ENCODE results near the gene UBAP1L. TPM values are rescaled to one million over a fixed set of nuclear protein-coding genes. Genes with fewer than 3 reads are reported as not detected.
"Not testable (repeated sequence)": the region's sequence is repeated elsewhere in the genome, so short reads cannot be mapped to it uniquely, and the experiment has no call there.

UBAP1L gene
- total RNA-seq, 8 experiments from 2014 or later: 1.5 to 5.6 (median 3.9) TPM

DNA sequence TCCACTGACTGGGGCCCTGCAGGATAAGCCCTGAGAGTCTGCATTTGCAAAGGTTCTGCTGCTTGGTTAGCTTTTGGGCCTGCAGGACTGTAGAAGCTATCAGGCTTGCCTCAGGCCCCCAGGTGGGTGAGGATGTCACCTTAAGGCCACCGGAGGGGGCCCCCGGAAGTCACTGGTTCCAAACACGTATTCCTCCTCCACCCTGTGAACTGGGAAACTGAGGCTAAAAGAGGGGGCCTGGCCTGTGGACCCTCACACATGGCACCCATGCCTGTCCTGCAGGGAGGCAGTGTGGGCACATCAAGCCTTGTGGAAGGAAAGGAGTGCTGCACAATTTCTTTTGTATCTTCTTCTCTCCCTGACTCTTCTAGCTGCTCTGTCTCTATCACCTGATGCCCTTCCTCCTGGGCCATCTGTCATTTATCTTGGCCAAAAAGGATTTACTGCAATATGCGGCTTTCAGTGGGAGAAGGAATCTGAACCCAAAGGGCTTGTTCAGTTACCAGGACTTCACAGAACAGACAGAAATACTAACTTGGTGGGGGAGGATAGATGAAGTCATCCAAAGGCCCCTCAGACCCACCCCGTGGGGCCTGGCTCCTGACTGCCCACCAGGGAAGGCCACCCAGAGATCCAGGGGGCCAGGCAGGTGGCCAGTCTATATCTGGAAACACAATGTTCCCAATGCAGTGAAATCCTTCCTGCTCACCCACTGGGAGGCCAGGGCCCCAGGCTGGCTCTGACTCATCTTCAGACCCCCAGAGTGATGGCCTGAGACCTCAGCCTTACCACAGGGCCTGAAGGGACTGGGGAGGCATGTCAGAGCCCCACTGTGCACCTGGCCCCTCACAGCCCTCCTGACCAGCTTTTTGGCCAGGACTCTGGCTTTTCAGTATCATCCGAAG is 18.3 kb downstream of the UBAP1L start:
- H3K27ac ChIP-seq: no peak overlapping the region
- in situ Hi-C loops (cut with MboI; ENCODE audit: low pct_unique_long_range_greater_than_20kb in 2 of 9, low sequenced_read_pairs in 9 of 9, unreplicated experiment in 9 of 9): no loop called here
- H3K4me3 ChIP-seq: no peak overlapping the region
- H3K4me1 ChIP-seq (replicated peaks in 1 of 2): no peaks in the 10 kb centered on the region
- WGBS, 10 experiments: 73 to 100% (median 100%) methylated on average over 1 to 3 of the region's 6 CpGs; no CpG with 5 or more reads in 5 of the 10 experiments
- no peak for ATAC-seq (replicated peaks in 6 of 8)

DNA sequence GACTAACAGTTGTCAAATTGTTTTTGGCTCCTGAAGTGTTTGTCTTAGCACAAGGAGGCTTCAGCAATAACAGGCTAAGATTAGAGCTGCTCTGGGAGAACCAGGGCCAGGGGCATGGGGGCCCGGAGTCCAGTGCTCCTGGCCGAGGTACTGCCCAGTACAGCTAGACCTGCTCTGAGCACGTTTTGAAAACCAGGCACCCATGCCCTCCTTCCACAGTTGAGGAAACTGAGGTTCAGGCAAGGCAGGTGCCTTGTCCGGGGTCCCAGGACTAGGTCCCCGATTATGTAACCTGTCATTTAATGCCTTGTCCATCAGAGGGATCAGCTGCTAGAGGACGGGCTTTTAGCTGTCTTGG is 19.3 kb downstream of the UBAP1L start:
- Histone ChIP-seq H3K27ac (no peak overlapping the region), H3K4me1 (replicated peaks in 1 of 2) (no peaks in the 10 kb centered on the region), H3K4me3 (no peak overlapping the region)
- ATAC-seq (replicated peaks in 6 of 8): no peak
- WGBS, 10 experiments: 80 to 100% (median 98%) methylated on average over 1 to 5 of the region's 6 CpGs; no CpG with 5 or more reads in 4 of the 10 experiments
- in situ Hi-C loops (cut with MboI; ENCODE audit: low pct_unique_long_range_greater_than_20kb in 2 of 9, low sequenced_read_pairs in 9 of 9, unreplicated experiment in 9 of 9): no loop called here

DNA sequence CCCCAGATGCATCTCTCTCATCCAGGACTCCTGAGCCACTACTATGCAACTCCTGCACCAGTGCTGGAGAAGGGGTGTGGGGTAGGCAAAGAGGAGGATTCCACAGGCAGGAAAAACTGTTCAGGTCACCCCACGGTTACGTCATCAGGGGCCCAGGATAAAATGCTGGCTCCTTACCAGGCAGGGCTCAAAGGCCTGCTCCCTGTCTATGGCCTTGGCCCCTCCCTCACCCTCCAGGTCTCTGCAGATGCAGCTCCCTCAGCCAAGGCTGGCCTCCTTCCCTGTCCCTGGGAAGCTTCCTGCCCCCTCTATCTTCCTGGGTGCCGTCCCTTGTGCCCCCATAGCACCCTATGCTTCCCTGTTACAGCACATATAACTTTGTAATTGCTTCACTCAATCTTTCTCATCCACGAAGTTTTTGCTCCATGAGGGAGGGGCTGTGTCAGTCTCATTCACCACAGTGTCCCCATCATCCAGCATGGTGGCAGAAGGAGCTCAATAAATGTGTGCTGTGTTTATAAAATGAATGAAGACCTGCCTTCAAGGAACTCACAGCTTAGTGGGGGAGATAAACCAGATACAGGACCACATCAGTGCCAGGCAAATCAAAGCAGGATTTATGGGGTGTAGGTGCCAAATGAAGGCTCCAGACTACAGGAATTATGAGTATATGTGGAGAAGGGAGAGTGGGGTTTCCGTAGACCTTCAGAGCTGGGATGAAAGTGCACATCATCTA is 19.8 kb downstream of the UBAP1L start:
- ATAC-seq (replicated peaks in 6 of 8): peak in 2 of 8 experiments; percentile 16 to 24
- Histone ChIP-seq H3K4me3 (no peak overlapping the region), H3K27ac (no peak overlapping the region), H3K4me1 (replicated peaks in 1 of 2) (no peaks in the 10 kb centered on the region)
- WGBS, 10 experiments: 0 to 100% (median 56%) methylated on average over 1 to 3 of the region's 5 CpGs; no CpG with 5 or more reads in 2 of the 10 experiments
- in situ Hi-C loops (cut with MboI; ENCODE audit: low pct_unique_long_range_greater_than_20kb in 2 of 9, low sequenced_read_pairs in 9 of 9, unreplicated experiment in 9 of 9): no loop called here

DNA sequence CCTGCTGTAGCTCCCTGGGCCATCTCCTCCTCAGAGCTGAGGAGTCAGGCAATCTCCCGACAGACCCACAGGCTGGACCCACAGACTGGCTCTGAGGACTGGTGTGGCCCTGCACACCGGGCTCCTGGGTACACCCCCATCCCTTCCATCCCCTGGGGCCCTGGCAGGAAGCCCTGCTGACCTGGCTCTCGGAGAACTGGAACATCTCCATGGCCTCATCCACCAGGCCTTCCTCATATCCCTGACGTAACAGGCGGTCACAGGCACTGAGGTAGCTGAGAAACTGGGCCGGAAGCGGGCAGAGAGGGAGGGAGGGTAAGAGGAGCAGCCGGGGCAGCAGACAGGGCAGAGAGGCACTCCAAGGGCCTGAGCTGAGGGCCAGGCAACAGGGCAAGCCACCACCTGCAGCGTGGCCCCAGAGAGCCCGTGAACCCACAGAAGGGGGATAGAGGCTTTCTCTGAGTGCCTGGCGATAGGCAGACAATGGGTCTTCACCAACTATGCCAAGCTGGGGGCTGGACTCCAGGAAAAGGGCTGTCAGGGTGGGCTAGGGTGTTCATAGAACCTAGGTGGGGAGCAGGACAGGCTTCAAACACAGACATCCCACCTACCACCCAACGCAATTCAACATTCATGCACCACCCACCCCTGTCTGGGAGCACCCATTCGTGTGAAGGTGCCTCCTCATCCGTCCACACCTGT is 20.6 kb downstream of the UBAP1L start:
- WGBS, 10 experiments: 80 to 100% methylated on average over 1 of the region's 14 CpGs; no CpG with 5 or more reads in 8 of the 10 experiments
- ATAC-seq (replicated peaks in 6 of 8): peak in 3 of 8 experiments; percentile 6 to 31 (median 17)
- Histone ChIP-seq H3K27ac (no peak overlapping the region), H3K4me1 (replicated peaks in 1 of 2) (peaks cover 0 to under 1% of the 10 kb centered on the region in 2 donors), H3K4me3 (no peak overlapping the region)
- in situ Hi-C loops (cut with MboI; ENCODE audit: low pct_unique_long_range_greater_than_20kb in 2 of 9, low sequenced_read_pairs in 9 of 9, unreplicated experiment in 9 of 9): no loop called here

DNA sequence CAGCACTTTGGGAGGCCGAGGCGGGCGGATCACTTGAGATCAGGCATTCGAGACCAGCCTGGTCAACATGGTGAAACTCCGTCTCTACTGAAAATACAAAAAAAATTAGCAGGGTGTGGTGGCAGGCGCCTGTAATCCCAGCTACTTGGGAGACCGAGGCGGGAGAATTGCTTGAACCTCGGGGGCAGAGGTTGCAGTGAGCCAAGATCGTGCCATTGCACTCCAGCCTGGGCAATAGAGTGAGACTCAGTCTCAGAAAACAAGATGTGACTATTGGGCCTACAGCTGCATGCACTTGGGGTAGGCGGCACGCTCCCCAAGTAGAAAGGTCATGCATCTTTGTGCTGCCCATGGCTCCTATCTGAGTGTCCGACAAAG is 21.2 kb downstream of the UBAP1L start:
- H3K4me3 ChIP-seq; H3K27ac ChIP-seq; ATAC-seq (replicated peaks in 6 of 8); H3K4me1 ChIP-seq (replicated peaks in 1 of 2); in situ Hi-C loops (cut with MboI; ENCODE audit: low pct_unique_long_range_greater_than_20kb in 2 of 9, low sequenced_read_pairs in 9 of 9, unreplicated experiment in 9 of 9): not testable (repeated sequence)
- 67 to 94% (median 94%) methylated on average over 1 to 7 of the region's 13 CpGs; no CpG with 5 or more reads in 7 of the 10 experiments for WGBS, 10 experiments

DNA sequence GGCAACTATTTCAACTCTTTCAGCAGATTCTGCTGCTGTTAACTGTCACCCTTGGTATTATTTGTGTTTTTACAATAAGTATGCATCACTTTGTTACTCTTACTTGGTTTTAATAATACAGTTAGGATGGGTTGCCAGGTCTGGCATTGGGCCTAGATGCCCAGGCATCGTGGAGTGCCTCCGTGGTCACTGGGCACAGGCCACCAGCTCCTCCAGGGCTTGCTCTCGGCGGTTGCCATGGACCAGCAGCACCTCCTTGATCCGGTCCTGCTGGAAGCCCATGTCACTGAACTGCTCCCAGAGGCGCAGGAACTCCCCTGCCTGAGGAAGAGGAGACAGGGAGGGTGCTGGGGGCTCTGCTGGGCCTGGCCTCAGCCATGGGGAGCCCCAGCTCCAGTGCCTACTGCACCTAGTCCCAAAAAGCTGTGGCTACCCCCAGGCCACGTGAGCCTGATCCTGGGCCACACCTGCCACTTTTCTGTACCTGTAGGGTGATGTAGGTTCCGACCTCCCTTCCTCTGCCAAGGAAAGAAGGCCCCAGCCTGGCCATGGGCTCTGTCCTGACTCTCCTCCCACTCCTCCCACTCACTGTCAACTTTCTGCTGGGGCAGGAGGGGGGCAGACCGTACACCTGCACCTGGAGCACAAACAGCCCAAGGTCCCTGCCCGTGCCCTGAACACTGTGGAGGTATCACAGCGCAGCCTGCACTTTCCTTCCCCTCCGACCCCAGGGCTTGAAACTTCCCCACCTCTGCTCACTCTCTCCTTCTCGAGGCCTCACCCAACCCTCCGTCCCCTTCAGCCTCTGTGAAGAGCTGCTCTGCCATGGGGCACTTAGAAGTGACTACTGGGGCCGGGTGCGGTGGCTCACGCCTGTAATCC is 21.8 kb downstream of the UBAP1L start:
- Histone ChIP-seq H3K4me3 (no peak overlapping the region), H3K27ac (no peak overlapping the region), H3K4me1 (replicated peaks in 1 of 2) (peaks cover 0 to 4% of the 10 kb centered on the region in 2 donors)
- in situ Hi-C loops (cut with MboI; ENCODE audit: low pct_unique_long_range_greater_than_20kb in 2 of 9, low sequenced_read_pairs in 9 of 9, unreplicated experiment in 9 of 9): no loop called here
- WGBS, 10 experiments: 40 to 100% (median 80%) methylated on average over 1 to 6 of the region's 17 CpGs; no CpG with 5 or more reads in 3 of the 10 experiments
- ATAC-seq (replicated peaks in 6 of 8): peak in 2 of 8 experiments; percentile 6 to 38

DNA sequence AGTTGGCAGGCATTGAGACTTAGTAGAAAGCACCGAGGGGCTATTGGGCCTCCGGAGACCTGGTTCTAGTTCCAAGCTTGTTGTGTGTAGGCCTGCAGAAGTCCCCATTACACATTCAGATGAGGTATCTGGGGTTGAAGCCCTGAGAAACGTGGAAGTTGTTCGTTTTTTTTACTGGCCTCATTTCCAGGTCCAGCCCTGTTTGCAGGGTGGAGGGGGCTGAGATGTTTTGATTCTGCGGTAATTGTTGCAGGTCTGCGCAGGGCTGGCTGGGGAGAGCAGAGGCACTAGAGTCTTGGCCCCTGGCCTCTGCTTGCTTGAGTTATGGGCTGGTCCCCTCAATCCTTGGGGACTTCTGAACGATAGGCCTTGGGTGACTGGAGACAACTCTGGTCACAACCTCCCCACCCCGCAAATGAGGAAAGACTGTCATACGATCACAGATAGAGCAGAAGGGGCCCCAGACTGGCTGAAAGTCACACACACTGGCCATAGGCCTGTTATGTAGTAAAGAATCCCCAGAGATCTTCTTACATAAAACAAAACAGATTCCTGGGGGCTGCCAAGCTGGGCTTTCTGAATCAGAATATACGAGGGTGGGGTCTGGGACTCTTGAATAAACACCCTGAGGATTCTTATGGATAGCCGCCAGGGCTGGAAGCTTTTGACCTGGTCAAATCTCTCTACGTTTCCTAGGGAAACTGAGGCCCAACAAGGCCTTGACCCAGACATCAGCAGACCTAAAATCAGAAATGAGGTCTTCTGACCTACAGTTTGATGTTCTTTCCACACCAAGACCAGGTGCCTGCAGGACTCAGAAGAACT is 22.8 kb downstream of the UBAP1L start:
- peak in 1 of 8 experiments; percentile 33 for ATAC-seq (replicated peaks in 6 of 8)
- Histone ChIP-seq H3K4me3 (no peak overlapping the region), H3K4me1 (replicated peaks in 1 of 2) (peaks cover 0 to 4% of the 10 kb centered on the region in 2 donors), H3K27ac (no peak overlapping the region)
- in situ Hi-C loops (cut with MboI; ENCODE audit: low pct_unique_long_range_greater_than_20kb in 2 of 9, low sequenced_read_pairs in 9 of 9, unreplicated experiment in 9 of 9): no loop called here
- WGBS, 10 experiments: 17 to 87% (median 69%) methylated on average over 1 to 8 of the region's 12 CpGs; no CpG with 5 or more reads in 2 of the 10 experiments

DNA sequence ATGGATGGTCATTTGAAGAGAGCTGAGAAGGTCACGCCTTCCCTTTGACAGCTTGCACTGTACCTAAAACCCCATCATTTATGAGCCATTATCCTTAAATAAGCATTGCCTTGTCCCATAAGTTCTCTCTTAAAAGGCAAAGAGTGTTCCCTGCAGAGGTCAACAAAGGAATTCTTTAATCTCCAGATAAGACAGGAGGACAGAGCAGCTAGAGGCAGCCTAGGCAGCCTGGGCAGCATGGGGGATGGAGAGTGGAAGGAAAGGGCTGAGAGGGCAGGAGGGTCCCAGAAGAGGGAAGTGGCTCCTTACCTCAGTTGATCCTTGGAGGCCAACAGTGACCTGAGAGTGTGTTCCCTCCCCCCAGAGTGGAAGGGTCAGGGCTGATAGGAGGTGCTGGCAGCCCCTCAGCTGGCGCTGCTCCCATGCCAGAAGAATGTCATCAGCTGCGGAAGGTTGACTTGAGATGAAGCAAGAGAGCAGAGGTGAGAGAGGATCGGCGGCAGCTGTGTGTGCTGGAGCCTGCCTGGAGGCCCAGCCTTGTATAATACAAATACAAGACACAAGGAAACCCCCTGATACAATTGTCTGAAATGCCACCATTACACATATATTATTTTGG is 25.7 kb downstream of the UBAP1L start:
- Histone ChIP-seq H3K27ac (no peak overlapping the region), H3K4me1 (replicated peaks in 1 of 2) (peaks cover 4 to 6% of the 10 kb centered on the region in 2 donors), H3K4me3 (no peak overlapping the region)
- ATAC-seq (replicated peaks in 6 of 8): no peak
- in situ Hi-C loops (cut with MboI; ENCODE audit: low pct_unique_long_range_greater_than_20kb in 2 of 9, low sequenced_read_pairs in 9 of 9, unreplicated experiment in 9 of 9): no loop called here
- WGBS, 10 experiments: 55 to 100% (median 88%) methylated on average over 1 to 3 of the region's 5 CpGs; no CpG with 5 or more reads in 3 of the 10 experiments

DNA sequence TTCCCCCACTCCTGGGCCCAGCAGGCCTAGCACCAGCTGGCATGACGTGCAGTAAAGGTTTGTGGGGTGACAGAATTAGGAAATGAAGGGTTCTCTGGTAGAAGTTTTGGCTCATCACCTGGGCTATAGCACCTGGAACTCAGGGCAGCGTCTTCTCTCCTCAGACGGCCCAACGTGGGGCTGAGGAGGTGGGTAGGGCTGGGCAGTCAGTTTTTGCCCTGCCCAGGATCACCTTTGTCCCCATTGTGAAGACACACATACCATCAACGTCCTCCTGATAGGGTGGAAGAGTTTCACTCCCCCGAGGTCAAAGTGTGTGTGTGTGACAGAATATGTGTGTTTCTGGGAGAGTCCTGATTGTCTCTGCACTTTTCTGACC is 26.4 kb downstream of the UBAP1L start:
- 70 to 100% (median 78%) methylated on average over 1 to 4 of the region's 6 CpGs; no CpG with 5 or more reads in 6 of the 10 experiments for WGBS, 10 experiments
- in situ Hi-C loops (cut with MboI; ENCODE audit: low pct_unique_long_range_greater_than_20kb in 2 of 9, low sequenced_read_pairs in 9 of 9, unreplicated experiment in 9 of 9): no loop called here
- no peak for ATAC-seq (replicated peaks in 6 of 8)
- H3K27ac ChIP-seq: no peak overlapping the region
- no peak overlapping the region for H3K4me3 ChIP-seq
- peaks cover 10 to 11% of the 10 kb centered on the region in 2 donors for H3K4me1 ChIP-seq (replicated peaks in 1 of 2)

DNA sequence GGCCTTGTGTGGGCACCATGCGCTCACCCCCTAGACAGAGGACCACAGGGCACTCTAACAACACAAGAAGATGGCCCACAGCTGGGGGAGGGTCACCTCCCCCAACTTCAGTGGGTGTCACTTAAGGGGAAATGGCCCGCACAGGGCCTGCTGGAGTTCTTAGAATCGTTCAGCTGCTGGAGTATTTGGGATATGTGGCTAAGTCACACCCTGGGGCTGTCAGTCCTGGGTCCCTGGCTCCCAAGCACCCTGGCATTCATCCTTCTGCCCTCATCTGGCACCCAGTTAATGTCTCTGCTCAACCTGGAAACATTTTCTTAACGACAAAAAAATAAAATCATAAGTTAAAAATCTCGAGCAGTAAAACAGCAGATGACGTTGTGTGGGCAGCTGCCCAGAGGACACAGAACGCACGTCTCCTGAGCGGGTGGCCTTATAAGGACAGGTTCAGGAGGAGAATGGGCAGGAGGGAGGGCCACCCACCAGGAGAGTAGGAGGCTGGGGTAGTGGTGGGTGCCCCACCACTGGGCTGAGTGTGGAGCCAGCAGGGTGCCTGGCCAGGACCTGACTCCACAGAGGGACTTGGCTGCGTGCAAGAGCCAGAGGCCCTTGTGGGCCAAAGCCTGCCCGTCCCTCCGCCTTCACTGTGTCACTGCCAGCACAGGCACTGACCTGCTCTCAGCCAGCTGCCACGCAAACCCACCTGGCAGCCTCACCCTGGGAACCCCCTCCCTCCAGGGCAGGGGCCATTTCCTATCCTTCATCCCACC is 26.9 kb downstream of the UBAP1L start:
- ATAC-seq (replicated peaks in 6 of 8): no peak
- WGBS, 10 experiments: 33 to 91% (median 76%) methylated on average over 2 to 7 of the region's 13 CpGs; no CpG with 5 or more reads in 4 of the 10 experiments
- in situ Hi-C loops (cut with MboI; ENCODE audit: low pct_unique_long_range_greater_than_20kb in 2 of 9, low sequenced_read_pairs in 9 of 9, unreplicated experiment in 9 of 9): no loop called here
- peaks cover 15% of the 10 kb centered on the region in 2 donors for H3K4me1 ChIP-seq (replicated peaks in 1 of 2)
- H3K4me3 ChIP-seq: no peak overlapping the region
- no peak overlapping the region for H3K27ac ChIP-seq

DNA sequence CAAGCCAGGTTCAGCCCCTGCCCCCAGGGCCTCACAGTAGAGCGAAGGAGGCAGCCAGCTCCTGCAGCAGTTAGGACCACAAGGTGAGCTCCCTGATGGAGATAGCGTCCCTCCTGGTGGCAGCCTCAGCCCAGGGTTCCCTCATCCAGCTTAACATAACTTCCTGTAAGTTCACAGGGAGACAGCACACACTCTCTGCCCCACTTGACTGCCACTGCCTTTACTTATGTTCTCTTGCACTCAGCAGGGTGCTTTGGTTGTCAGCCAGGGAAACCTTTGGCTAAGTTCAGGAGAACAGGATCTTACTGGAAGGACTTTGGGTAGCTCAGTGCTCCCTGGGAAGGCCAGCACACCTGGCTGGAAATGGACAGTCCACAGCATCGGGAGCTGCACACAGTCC is 27.6 kb downstream of the UBAP1L start:
- Histone ChIP-seq H3K4me3 (no peak overlapping the region), H3K4me1 (replicated peaks in 1 of 2) (peaks cover 21 to 22% of the 10 kb centered on the region in 2 donors), H3K27ac (no peak overlapping the region)
- in situ Hi-C loops (cut with MboI; ENCODE audit: low pct_unique_long_range_greater_than_20kb in 2 of 9, low sequenced_read_pairs in 9 of 9, unreplicated experiment in 9 of 9): no loop called here
- WGBS, 10 experiments: 75 to 100% (median 90%) methylated on average over 1 of the region's 3 CpGs; no CpG with 5 or more reads in 6 of the 10 experiments
- ATAC-seq (replicated peaks in 6 of 8): no peak

Data from motor neuron (in vitro differentiated cells).